ENCODE data around the gene HOOK2.
"Not testable (repeated sequence)": the region's sequence is repeated elsewhere in the genome, so short reads cannot be mapped to it uniquely, and the experiment has no call there.

DNA sequence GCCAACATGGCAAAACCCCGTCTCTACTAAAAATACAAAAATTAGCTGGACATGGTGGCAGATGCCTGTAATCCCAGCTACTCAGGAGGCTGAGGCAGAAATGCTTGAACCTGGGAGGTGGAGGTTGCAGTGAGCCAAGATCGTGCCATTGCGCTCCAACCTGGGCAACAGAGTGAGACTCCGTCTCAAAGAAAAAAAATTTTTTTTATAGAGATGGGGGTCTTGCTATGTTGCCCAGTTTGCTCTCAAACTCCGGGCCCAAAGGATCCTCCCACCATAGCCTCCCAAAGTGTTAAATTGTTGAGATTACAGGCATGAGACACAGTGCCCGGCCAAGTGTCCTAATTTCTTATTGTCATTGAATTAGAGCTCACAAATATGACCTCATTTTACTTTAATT is 41.8 kb upstream of the HOOK2 start:
- not testable (repeated sequence) for TF ChIP-seq EZH2 (IDR thresholded peaks at IDR 0.05); POLR2AphosphoS5 (IDR thresholded peaks at IDR 0.05; ENCODE audit: borderline replicate concordance, low read depth, low read length)
